Left ventricle myocardium inferior (tissue), 1 donor: ENCODE measurements around the gene ATP6V1G3. TPM values are rescaled to one million over a fixed set of nuclear protein-coding genes. Genes with fewer than 3 reads are reported as not detected.

Experiments
- DNase-seq: peaks from one replicate; pipeline ENCODE4 v3.0.0-alpha.2; 2020
- H3K27ac ChIP-seq: fragments of 200-600 bp; replicated peaks from 2 replicates; pipeline ENCODE4 v1.8.0; 2021
- H3K27me3 ChIP-seq: fragments of 200-600 bp; 2 replicates; pipeline ENCODE4 v1.8.0; 2021; ENCODE audit warnings: low read depth
- H3K36me3 ChIP-seq: fragments of 200-600 bp; 2 replicates; pipeline ENCODE4 v1.8.0; 2021
- H3K4me1 ChIP-seq: fragments of 200-600 bp; 2 replicates; pipeline ENCODE4 v1.8.0; 2021
- H3K4me3 ChIP-seq: fragments of 200-600 bp; 2 replicates; pipeline ENCODE4 v1.8.0; 2021; ENCODE audit warnings: mild to moderate bottlenecking, moderate library complexity
- H3K9me3 ChIP-seq: fragments of 200-600 bp; replicated peaks from 2 replicates; pipeline ENCODE4 v1.8.0; 2021
- CTCF ChIP-seq: fragments of 200-600 bp; IDR thresholded peaks from 2 replicates; pipeline ENCODE4 v1.8.0; 2021; ENCODE audit warnings: antibody characterized with exemption, mild to moderate bottlenecking, borderline replicate concordance
- intact Hi-C: fragments of 100-400 bp; cut with micrococcal nuclease; formaldehyde crosslinking; loops from one replicate; pipeline ENCODE4 v1.11.0; 2022
- total RNA-seq: library from RNA; stranded (reverse); fragmentation: NEBNext Ultra II Directional; extraction: Animal tissue kit (Norgen Biotek cat#: 25700); gene quantifications from one replicate; pipeline ENCODE4 v1.2.1, GENCODE V29; 2021
- donor health status: DM: no; HTN: yes; CAD: no; lungs with severe emphysema.

Gene ATP6V1G3
- total RNA-seq, 1 donor from 2014 or later = not detected

GRCh38 chr1:198519639-198520501 lies 20.6 kb downstream of the ATP6V1G3 start:
- Histone ChIP-seq H3K27ac (no peak overlapping the region), H3K4me3 (no peak overlapping the region), H3K27me3 (no peaks in the 10 kb centered on the region), H3K4me1 (no peaks in the 10 kb centered on the region), H3K36me3 (no peaks in the 10 kb centered on the region), H3K9me3 (no peaks in the 10 kb centered on the region)
- no peak for DNase-seq
- intact Hi-C loops = no loop called here
- TF ChIP-seq CTCF = no peak

GRCh38 chr1:198517623-198518199 lies 22.8 kb downstream of the ATP6V1G3 start:
- no peaks in the 10 kb centered on the region for H3K27me3 ChIP-seq
- no peak overlapping the region for H3K27ac ChIP-seq
- DNase-seq = no peak
- no peaks in the 10 kb centered on the region for H3K9me3 ChIP-seq
- H3K36me3 ChIP-seq = no peaks in the 10 kb centered on the region
- H3K4me1 ChIP-seq = no peaks in the 10 kb centered on the region
- TF ChIP-seq CTCF = no peak
- intact Hi-C loops = no loop called here
- H3K4me3 ChIP-seq = no peak overlapping the region

- intact Hi-C loops = no loop called here
- H3K4me1 ChIP-seq = no peaks in the 10 kb centered on the region
Observed at GRCh38 chr1:198500096-198500495, 40.4 kb downstream of the ATP6V1G3 start.

GRCh38 chr1:198499588-198499987 lies 40.9 kb downstream of the ATP6V1G3 start:
- no peaks in the 10 kb centered on the region for H3K36me3 ChIP-seq
- DNase-seq = no peak
- no peak overlapping the region for H3K4me3 ChIP-seq
- no peak overlapping the region for H3K27ac ChIP-seq
- no peak for TF ChIP-seq CTCF
- no peaks in the 10 kb centered on the region for H3K4me1 ChIP-seq
- no peaks in the 10 kb centered on the region for H3K27me3 ChIP-seq
- H3K9me3 ChIP-seq = peaks cover 16% of the 10 kb centered on the region
- intact Hi-C loops = no loop called here

More at GRCh38 chr1:198500096-198500495, 40.4 kb downstream of the ATP6V1G3 start:
- TF ChIP-seq CTCF = no peak
- H3K27me3 ChIP-seq = no peaks in the 10 kb centered on the region
- H3K9me3 ChIP-seq = peaks cover 16% of the 10 kb centered on the region
- no peak overlapping the region for H3K27ac ChIP-seq
- H3K4me3 ChIP-seq = no peak overlapping the region
- no peaks in the 10 kb centered on the region for H3K36me3 ChIP-seq
- no peak for DNase-seq

- Histone ChIP-seq H3K4me1 (no peaks in the 10 kb centered on the region), H3K27ac (no peak overlapping the region), H3K27me3 (no peaks in the 10 kb centered on the region), H3K36me3 (no peaks in the 10 kb centered on the region), H3K4me3 (no peak overlapping the region), H3K9me3 (peaks cover 13% of the 10 kb centered on the region)
- DNase-seq = no peak
- intact Hi-C loops = no loop called here
- no peak for TF ChIP-seq CTCF
Observed at GRCh38 chr1:198498881-198499280, 41.6 kb downstream of the ATP6V1G3 start.
